Stimulated activated CD4-positive, alpha-beta T cell treated with anti-CD3 and anti-CD28 coated beads, TNF-alpha, amount 100 ng/mL, for 4 hours (primary cell): Measurements from ENCODE around the gene SLC47A1.
"Not testable (repeated sequence)": the region's sequence is repeated elsewhere in the genome, so short reads cannot be mapped to it uniquely, and the experiment has no call there.

Source experiments
- DNase-seq, 3 experiments: peaks; one replicate each; pipeline ENCODE4 v3.0.0-alpha.2; 2020; ENCODE audit warnings: low read depth in 3 of 3

The SLC47A1 gene

DNA sequence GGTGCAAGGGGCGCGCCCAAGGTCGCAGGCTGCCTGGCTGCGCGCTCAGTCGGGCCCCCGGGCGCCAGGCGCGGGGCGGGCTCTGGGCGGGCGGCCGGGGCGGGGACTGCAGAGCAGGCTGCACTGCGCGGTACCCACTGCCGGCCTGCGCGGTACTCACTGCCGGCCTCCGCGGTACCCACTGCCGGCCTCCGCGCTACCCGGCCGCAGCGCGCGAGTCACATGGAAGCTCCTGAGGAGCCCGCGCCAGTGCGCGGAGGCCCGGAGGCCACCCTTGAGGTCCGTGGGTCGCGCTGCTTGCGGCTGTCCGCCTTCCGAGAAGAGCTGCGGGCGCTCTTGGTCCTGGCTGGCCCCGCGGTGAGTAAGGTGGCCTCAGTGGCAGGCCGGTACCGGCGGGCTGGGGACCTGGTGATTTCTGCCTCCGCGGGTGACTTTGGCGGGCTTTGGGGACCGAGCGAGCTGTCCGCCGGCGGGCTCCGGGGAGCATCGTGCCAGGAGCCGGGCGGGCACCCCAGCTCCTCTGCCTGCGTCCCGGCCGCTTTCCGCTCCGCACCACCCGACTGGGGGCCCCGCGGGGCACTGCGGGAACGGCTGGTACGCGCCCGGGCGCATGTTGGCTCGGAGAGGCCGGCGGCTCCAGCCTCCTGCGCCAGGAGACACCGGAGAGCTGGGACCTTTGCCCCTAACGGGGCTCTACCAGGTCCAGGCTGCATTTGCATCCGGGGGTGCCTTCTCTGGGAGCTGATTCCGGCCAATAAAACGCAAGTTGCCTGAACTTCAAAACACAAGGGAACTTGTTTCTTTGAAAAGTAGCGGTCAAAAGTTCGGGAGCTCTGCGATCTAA lies at the start of gene SLC47A1:
Gene SLC47A1 (plus strand): TSS at position 137 of the 844 bp plus-strand sequence. CDS start 86 bp downstream, at position 223.
- DNase-seq: no peak

- no peak for DNase-seq
Measured at GRCh38 chr17:19485800-19486340, 47.8 kb upstream of the SLC47A1 start.

GRCh38 chr17:19486351-19487023 lies 47.2 kb upstream of the SLC47A1 start:
- DNase-seq: no peak

- DNase-seq: no peak
Measured at GRCh38 chr17:19487024-19487600, 46.5 kb upstream of the SLC47A1 start.

DNA sequence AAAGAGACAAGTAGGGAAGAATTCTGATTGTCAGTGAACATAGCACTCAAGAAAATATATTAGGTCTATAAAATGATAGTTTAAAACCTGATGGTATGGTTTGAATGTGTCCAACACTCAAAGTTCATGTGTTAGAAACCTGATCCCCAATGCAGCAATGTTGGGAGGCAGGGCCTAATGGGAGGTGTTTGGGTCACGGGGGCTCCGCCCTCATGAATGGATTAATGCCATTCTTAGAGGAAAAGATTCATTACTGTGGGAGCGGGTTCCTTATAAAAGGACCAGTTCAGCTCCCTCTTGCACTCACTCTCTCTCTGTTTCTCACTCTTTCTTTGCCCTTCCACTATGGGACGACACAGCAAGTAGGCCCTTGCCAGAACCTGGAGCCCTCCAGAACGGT lies 41.5 kb upstream of the SLC47A1 start:
- no peak for DNase-seq

- DNase-seq: no peak
Measured at GRCh38 chr17:19494961-19495806, 38.5 kb upstream of the SLC47A1 start.

- DNase-seq: no peak
Measured at GRCh38 chr17:19495828-19496528, 37.7 kb upstream of the SLC47A1 start.

DNA sequence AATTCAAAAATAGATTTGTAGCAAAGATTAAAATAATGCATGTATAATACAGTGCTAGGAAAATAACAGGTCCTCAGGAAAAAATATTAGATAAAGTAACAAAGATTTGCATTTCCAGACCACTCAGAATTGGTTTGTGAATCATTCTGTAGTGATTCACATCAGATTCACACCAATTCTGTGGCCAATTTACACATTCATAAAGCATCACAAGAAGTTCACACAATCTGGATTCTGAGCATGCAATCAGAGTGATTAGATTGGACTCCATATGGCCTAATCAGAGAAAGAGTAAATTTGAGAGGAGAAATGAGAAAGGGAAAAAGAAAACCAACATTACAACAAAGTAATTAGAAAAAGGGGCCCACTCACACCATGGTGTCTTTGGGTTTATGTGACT lies 36.0 kb upstream of the SLC47A1 start:
- DNase-seq: no peak

GRCh38 chr17:19501219-19501618 lies 32.4 kb upstream of the SLC47A1 start:
- no peak for DNase-seq

DNA sequence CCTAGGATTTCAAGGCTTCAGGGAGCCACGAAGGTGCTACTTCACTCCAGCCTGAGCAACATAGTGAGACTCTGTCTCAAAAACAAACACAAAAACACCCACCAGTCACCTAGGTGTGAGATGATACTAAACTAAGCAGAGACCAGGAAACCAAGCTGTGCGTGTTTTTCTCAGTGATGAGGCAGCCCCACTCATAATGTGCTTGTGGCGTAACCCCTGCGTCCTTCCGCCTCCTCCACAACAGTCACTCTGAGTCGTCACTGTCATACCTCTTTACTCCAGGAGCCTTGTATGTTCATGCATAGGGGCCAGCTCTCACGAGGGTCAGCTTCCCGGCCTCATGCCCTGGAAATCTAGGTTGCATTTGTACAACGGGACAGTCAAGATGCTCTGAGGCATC lies 31.1 kb upstream of the SLC47A1 start:
- no peak for DNase-seq

DNA sequence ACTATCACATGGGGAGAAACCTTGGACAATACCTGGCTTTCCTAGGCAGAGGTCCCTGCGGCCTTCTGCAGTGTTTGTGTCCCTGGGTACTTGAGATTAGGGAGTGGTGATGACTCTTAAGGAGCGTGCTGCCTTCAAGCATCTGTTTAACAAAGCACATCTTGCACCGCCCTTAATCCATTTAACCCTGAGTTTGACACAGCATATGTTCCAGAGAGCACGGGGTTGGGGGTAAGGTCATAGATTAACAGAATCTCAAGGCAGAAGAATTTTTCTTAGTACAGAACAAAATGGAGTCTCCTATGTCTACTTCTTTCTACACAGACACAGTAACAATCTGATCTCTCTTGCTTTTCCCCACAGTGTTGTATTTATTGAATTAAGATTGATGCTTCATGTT lies 28.1 kb upstream of the SLC47A1 start:
- not testable (repeated sequence) for DNase-seq

DNA sequence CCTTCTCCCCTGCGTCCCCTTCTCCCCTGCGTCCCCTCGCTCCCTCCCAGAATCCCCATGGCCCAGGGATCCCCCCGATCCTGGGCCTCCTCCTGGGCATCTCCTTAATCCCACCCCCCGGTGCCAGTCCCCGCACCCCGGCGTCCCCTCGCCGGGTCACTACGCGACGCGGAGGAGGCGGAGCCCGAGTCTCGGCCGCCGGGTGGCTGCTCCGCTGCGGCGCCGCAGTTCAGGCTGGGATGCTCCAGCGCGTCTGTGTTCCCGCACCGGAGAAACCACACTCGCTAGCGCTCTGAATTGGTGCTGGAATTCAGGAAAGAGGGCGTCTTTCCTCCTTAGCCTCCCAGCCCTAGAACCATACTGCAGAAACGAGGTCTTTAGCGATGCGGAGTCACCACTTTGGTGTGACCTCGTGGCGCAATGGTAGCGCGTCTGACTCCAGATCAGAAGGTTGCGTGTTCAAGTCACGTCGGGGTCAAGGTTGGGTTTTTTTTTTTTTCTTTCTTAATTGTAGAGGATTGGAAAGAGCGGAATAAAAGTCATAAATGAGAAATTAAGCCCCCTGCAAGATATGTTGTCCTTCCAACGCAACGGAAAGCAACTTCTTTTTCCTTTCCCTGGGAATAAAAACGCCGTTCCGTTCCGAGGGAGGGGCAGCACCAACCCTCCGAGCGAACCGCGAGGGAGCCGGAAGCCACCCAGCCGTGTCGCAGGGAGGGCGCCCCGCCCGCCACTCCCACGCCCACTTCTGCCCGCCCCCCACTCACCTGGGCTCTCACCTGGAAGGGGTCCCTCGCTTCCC lies 25.7 kb upstream of the SLC47A1 start:
- peak; percentile 78 to 81 (median 79) for DNase-seq

DNA sequence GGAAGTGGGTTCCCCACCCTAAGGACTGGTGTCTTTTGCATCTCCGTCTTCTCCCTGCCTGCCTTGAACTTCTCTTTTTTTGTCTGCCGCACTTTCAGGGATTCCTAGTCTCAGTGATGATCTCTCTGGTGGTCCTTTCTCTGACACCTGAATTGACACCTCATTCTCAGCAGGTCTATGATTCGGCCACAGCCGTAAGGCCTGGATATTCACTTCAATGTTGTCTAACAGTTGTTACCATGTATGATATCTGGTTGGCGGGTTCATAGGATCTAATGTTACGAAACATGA lies 25.1 kb upstream of the SLC47A1 start:
- no peak for DNase-seq

DNA sequence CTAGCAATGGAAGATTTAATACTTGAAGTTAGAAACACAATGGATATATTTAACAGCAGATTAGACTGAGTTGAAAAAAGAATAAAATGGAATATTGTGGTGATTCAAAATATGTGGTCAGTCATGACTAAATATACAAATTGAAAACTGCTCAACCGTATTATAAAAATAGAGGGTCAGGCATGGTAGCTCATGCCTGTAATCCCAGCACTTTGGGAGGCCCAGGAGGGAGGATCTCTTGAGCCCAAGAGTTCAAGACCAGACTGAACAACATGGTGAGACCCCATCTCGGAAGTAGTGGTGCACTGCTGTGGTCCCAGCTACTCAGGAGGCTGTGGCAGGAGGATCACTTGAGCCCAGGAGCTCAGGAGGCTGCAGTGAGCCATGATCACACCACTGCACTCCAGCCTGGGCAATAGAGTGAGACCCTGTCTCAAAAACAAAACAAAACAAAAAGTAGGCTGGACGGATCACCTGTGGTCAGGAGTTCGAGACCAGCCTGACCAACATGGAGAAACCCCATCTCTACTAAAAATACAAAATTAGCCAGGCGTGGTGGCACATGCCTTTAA lies 24.3 kb upstream of the SLC47A1 start:
- not testable (repeated sequence) for DNase-seq

GRCh38 chr17:19510903-19511302 lies 22.8 kb upstream of the SLC47A1 start:
- DNase-seq: no peak

DNA sequence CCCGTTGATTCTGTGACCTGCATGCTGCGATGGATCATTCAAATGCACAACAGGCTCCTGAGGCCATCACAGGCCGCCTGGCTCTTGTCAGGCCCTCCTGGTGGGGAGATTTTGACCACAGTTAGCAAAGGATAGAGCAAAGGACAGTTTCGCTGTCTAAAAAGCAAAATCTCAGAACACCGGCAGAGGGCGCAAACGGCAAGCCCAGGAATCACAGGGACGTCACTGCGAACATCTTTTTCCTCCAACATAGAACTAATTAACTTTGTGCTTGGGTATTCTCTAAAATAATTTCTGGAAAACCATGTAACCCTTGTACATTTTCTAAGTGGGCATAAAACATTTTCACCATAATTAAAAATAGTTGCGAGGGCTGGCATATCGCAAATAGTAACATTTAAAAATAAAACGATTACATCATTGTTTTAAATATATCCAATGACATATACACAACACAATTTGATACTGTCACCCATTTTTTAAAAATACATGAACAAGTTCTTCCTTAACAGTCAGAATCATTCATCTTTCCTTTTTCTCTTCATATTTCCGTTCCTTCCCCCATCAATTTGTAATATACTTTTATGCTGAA lies 19.7 kb upstream of the SLC47A1 start:
- DNase-seq: peak; percentile 30 to 52 (median 36)

DNA sequence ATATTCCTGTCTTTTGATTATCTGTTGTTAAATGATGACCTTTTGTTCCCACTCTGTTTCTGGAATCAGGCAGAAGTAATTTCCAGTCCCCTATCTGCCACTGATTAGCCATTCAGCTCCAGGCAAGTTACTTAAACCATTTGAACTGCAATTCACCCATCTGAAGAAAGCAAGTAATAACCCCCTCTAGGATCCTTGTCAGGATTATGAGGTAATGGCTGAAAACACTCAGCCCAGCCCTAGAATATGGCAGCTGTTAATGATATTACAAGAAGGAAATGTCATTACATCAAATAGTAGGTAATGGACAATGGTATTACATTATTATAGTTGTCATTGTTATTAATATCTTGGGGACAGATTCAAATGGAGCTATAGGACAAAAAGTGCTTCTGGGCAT lies 16.0 kb upstream of the SLC47A1 start:
- DNase-seq: no peak

DNA sequence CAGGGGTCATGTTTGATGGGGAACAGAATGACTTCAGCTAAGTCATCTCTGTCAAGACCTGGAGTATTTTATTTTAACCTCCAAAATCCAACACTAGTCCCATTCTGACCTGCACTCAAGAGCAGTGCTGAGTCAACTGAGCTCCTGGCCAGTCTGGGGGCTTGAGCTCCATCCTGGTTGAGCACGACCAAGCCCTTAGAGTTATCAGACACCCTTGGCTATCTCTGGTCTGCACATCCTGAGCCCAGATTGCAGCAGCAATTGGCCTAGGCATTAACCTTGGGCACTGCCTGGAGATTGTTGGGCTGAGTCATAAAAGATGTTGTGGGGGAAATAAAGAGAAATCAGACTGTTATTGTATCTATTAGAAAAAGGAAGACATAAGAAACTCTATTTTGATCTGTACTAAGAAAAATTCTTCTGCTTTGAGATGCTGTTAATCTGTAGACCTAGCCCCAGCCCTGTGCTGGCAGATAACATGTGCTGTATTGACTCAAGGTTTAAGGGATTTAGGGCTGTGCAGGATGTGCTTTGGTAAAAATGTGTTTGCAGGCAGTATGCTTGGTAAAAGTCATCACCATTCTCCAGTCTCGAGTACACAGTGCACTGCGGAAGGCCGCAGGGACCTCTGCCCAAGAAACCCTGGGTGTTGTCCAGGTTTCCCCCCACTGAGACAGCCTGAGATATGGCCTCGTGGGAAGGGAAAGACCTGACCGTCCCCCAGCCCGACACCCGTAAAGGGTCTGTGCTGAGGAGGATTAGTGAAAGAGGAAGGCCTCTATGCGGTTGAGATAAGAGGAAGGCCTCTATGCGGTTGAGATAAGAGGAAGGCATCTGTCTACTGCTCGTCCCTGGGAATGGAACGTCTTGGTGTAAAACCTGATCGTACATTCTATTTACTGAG lies 14.0 kb upstream of the SLC47A1 start:
- not testable (repeated sequence) for DNase-seq
